Dermis microvascular lymphatic vessel endothelial cell (primary cell): ENCODE measurements around the gene NISCH. TPM values are rescaled to one million over a fixed set of nuclear protein-coding genes. Genes with fewer than 3 reads are reported as not detected.
"Not testable (repeated sequence)": the region's sequence is repeated elsewhere in the genome, so short reads cannot be mapped to it uniquely, and the experiment has no call there.

Experiments
- DNase-seq, 2 donors: peaks; one replicate each; pipeline versions ENCODE4 v3.0.0 to v3.0.0-alpha.2; 2010; ENCODE audit warnings: low read depth in 2 of 2
- total RNA-seq: library from RNA; depleted of rRNA; stranded (reverse); fragments of >200 nt; gene quantifications from 2 replicates; pipeline ENCODE4 v1.2.1, GENCODE V29; 2014

NISCH gene
- total RNA-seq, 1 donor from 2014 or later: 27.7 TPM

DNA sequence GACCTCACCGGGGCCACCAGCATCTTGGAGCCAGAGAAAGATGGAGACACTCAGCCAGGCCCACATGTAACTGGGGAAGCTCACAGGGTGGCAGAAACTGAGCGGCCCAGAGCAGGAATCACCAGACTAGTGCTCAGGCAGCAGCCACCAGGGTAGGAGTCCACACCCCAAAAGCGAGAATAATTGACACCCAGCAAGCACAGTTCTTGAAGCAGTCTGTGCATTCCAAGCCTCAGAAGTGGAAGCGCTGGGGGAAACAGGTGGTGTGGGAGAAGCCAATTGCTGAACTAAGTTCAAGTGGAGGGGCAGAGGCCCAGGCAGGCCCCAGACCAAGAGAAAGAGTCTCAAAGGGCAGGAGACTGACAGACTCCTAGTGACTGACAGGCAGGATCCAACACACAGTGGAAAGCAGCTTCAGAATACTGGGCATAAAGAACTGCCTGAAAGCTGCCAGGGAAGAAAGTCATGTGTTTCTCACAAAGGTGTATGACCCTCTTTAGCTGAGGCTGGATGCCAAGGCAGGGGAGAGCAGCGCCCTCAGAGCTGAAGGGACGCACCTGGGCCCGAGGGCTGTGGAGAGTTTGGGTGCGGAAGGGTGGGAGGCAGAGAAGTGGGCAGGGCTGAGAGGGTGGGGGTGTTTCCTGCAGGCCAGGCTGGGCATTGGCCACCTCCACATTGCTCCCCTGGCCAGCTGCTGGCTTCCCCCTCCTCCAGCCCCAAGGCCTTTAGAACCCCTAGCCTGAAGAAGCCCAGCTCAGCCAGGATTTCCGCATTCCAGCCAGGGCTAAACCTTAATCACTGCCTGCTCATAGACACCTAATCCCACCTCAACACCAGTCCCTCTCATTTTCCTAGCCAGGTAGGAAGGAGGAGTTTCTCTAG lies 70.5 kb downstream of the NISCH start:
- no peak for DNase-seq

GRCh38 chr3:52526671-52527038 lies 71.3 kb downstream of the NISCH start:
- not testable (repeated sequence) for DNase-seq

DNA sequence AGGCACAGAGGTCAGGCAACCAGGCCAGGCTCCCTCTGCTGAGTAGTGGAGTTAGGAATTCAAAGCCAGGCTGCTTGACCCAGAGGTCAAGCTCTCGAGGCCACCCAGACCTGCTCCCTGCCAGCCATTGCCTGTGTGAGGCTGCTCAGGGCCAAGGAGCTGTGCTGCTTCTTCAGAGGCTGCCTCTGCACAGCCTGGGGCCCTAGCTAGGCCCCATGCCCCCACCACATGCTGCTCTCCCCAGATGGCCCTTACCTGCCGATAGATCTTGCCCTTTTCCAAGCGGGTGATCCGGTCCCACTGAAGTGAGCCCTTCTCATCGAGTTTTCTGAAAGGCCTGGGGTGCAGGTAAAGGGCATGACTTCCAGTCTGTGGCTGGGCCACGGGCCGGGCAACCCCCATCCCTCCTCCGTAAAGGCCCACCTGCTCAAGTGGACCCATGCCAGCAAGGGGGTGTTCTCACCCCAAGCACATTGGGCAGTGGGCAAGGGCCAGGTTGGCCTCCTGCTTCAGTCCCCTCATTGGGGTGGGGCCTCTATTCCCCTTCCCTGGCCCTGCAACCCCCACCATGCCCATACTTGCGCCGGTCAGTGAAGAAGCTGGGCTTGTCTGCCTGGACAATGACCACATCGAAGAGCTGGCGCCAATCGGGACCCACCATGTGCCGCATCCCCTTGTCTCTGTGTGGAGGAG lies 71.8 kb downstream of the NISCH start:
- DNase-seq: no peak

- no peak for DNase-seq
These were observed 72.6 kb downstream of the NISCH start for GRCh38 chr3:52527732-52528585.

- no peak for DNase-seq
These were observed 73.4 kb downstream of the NISCH start for GRCh38 chr3:52528586-52529375.

DNA sequence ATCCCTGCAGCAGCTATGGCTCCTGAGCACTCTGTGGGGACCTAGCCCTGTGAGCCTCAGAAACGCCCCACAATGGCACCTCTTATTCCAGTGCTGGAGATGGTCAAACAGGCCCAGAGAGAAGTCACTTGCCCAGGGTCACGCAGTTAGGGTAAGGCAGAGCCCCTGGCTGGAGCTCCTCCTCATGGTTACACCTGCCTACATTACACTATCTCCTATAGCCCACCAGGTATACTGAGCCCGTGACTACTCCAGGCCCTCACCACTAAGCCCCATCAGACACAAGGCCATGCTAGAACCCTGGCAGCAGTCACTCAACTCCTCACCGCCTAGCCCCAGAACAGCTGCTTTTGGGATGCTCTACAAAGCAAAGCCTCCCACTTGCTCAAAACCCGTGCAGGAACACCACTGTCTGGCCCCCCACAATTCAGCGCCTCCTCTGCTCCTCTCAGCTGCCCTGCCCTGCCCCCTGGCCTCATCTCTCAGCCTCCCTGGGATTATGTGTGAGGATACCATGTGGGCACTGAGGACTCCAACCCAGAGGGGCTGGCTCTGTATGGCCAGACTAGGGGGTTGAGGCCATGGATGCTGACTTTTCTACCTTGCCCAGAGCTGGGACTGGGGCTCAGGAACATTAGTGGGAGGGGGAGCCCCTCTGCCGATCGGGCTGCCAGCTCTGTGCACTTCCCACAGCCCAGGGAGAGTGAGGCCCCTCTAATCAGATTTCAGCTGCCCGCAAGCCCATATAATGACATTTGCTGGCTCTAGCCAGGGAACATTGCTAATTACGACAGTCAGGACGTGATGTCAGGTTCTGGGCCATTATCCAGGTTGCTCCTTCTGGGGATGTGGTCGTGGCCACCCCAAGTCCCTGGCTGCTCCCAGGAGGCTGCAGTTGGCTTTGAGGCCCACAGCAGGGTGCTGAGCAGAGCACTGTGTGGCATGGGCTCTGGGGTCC lies 74.3 kb downstream of the NISCH start:
- peak in 1 of 2 donors; percentile 22 for DNase-seq

DNA sequence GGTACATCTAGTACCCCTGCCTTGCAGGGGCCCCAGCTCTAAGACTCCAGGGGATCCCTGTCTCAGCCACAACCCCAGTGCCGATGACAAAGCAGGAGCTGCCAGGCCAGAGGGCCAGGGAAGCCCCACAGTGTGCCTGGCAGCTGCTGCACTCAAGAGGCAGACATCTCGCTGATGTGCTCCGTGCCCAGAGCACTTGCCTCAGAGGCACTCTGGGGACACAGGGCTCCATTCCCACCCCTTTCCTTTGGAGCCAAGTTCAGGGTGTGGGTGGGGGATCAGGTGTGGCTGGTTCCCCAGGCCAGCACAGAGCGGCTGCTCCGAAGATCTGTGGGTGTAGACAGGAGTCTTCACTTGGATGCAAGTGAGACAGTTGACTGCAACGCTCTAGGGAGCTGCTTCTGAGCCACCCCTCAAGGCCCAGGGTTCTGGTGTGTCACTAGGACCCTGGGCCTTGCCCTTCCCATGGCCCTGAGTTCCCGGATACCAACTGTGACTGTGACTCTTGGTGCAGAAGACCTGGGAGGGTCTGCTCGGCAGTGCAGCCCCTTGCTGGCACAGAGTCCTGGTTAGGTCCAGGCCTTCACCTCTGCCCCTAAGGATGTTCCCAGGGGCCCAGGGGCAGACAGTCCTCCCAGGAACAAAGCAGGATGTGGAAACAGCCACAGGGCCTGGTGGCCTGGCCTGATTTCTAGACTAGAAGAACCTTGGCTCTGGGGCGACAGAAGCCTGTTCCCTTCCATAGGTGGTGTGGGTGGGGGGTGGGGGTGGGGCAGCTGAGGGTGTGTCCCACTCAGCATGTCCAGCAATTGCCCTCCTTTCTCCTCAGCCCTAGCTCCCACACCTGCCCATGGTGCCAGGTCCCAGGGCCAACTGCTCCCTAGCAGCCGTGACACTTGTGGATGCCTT lies 75.8 kb downstream of the NISCH start:
- no peak for DNase-seq

DNA sequence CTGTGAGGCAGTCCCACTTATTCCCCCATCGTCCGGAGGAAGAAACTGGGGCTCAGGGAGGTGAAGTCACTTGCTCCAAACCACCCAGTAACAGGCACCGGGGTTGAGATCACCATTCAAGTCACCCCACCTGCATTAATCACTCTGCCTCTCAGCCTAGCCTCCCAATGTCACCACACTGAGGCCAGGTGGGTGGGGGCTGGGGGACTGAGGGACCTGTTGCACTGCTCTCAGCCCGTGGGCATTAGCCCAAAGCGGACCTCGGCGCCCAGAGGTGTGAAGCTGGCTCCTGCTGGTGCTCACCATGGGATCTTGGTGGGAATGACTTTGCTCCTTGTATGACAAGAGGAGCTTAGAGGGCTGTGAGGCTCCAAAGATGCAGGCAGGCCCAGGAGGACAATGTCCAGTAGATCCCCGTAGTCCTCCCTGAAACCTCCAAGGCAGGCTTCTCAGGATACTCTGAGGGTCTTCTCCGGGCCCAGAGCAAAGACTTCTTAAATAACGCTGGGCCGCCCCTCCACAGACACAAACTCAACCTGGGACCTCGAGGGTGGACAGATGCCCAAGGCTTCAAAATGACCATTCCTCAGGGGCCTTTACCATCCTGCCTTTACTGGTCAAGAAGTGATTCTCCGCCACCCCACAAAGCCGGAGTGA lies 76.6 kb downstream of the NISCH start:
- DNase-seq: no peak

DNA sequence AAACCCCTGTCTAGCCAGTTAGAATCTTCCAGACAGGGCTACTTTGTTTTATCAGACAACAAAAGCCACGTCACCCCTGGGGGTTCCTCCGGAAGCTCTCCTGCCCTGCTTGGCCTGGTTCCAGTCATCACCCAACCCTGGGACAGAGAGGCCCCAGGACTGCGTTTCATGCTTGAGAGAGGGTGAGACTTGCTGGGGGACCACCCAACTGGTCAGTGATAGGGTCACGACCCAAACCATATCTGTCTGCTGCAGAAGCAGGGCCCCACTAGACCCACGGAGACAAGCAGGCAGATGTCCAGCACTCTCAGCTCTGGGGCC lies 77.1 kb downstream of the NISCH start:
- peak; percentile 41 to 90 for DNase-seq

DNA sequence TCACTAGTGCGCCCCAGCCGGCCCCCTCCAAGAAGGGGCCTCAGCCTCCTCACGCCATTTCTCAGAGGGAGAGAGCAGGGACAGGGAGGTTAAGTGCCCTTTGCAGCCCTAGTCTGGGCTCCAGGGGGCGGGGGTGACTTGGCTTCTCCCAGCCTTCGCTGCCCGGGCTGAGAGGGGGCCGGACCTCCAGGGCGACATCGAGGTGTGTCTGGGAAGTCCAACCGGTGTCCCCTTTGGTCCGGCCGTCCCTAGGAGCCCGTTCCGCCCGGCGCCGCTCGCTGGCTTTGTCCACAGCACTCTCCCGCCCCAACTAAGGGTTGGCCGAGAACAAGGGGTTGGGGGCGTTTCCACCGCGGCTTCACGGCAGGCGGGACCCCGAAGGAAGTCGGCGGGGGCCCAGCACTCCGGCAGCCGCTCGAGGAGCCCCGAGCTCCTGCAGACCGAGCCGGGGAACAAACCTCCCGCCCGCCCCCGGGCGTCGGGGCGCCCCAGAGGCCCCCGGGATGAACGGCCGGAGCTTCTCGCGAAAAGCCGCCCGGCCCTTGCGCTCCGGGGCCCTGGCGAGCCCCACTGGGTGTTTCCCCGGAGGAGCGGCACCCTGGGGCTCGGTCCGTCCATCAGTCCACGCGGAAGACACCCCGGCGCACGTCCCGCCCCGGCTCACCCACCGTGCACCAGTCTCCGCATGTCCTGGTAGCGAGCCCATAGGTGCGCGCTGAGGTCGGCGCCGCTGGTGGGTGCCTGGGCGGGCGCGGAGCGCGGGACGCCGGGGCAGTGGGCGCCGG lies 77.6 kb downstream of the NISCH start:
- peak in 1 of 2 donors; percentile 43 for DNase-seq

GRCh38 chr3:52533623-52534280 lies 78.3 kb downstream of the NISCH start, which contains the start of gene NT5DC2:
Gene NT5DC2, minus strand, starts transcription at chr3:52533857. Its CDS starts 120 bp downstream, at chr3:52533737.
- DNase-seq: peak; percentile 9 to 83

- DNase-seq: no peak
These were observed 79.1 kb downstream of the NISCH start for GRCh38 chr3:52534281-52535183.

DNA sequence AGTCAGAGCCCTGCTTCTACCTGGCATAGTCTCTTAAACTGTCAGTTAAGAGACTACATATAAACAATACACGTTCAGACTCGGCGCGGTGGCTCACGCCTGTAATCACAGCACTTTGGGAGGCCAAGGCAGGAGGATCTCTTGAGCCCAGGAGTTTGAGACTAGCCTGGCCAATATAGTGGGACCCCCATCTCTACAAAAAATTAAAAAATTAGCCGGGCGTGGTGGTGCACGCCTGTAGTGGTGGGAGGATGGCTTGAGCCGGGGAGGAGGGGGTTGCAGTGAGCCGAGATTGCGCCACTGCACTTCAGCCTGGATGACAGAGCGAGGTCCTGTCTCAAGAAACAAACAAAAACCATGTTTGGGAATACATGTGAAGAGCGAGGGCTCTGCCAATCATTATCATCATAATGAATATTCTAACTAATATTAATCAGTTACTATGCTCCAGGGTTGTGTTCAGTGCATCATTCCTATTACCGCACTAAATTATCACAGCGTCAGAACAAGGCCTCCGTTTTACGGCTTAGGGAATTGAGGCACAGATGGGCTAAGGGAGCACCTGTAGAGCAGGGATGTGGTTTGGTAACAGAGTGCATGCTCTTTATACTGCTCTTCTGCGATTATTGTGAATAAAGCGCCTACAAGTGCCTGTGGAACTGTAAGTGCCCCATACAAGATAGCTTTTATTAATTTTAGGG lies 80.2 kb downstream of the NISCH start:
- DNase-seq: no peak

GRCh38 chr3:52536112-52536368 lies 80.6 kb downstream of the NISCH start:
- DNase-seq: no peak

DNA sequence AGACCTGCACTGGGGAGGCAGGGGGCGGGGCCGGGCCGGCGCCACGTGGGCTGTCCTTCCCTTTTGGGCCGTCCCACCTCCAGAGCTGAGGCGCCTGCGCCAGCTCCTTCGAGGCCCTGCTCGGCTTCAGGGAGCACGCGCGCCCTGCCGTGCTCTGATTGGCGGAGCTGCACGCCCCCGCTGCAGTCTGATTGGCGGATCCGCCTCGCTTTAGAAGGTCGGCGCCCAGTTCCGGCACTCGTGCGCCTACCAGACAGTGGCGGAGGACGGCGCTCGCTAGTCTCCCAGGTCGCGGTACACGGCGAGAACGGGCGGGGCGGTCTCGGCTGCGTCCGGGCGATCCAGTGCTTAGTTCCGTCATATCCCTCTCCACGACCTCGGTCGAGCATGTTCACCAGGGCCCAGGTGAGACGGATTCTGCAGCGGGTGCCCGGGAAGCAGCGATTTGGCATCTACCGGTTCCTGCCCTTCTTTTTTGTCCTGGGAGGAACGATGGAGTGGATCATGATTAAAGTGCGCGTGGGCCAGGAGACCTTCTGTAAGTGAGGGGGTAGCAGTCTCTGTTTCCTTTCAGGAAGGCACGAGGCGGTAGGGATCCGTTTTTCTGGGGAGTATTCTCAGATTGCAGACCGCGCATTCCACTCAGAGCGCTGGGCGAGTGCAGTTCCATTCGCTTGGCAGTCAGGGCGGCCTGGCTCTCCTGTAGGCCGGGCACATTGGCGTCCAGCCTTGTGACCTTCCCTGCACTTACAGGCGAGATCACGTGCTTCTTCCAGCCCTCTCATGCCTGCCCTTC lies 81.2 kb downstream of the NISCH start, which contains the start of gene UQCC5:
Gene UQCC5 (plus strand): TSS at position 237 of the 796 bp plus-strand sequence. CDS start 151 bp downstream, at position 388.
- DNase-seq: peak; percentile 94 to 100
